ENCODE measurements around the gene MCTP2. TPM values are rescaled to one million over a fixed set of nuclear protein-coding genes. Genes with fewer than 3 reads are reported as not detected.

The MCTP2 gene
- polyA plus RNA-seq, 1 experiment, result 9.5 TPM

DNA sequence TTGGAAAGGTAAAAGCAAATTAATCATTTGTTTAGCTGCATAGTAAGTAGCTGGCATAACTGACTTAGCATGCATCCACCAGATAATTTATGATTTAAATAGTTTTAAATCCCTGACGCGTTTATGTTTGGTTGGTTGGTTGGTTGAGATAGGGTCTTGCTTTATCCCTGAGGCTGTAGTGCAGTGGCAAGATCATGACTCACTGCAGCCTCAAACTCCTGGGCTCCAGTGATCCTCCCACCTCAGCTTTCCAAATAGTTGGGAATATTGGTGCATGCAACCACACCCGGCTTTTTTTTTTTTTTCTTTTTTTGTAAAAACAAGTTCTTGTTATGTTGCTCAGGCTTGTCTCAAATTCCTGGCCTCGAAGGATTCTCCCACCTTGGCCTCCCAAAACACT is 263.4 kb downstream of the MCTP2 start:
- TF ChIP-seq CTCF (IDR thresholded peaks at IDR 0.05; ENCODE audit: insufficient read depth, low read depth, low read length), result no peak
- DNase-seq (ENCODE audit: low read depth), result no peak
- CTCF ChIA-PET, result no interaction called here
- POLR2A ChIA-PET, result no interaction called here
- no peaks in the 10 kb centered on the region for H3K27me3 ChIP-seq (ENCODE audit: control insufficient read depth, insufficient read depth, low read length)
- H3K4me3 ChIP-seq (ENCODE audit: low read depth, low read length), result no peak overlapping the region
- no peaks in the 10 kb centered on the region for H3K36me3 ChIP-seq (ENCODE audit: control insufficient read depth, insufficient read depth, low read length)

GRCh38 chr15:94503293-94503692 is 271.9 kb downstream of the MCTP2 start:
- CTCF ChIA-PET, result no interaction called here
- no peak for TF ChIP-seq CTCF (IDR thresholded peaks at IDR 0.05; ENCODE audit: insufficient read depth, low read depth, low read length)
- Histone ChIP-seq H3K4me3 (ENCODE audit: low read depth, low read length) (no peak overlapping the region), H3K27me3 (ENCODE audit: control insufficient read depth, insufficient read depth, low read length) (no peaks in the 10 kb centered on the region), H3K36me3 (ENCODE audit: control insufficient read depth, insufficient read depth, low read length) (no peaks in the 10 kb centered on the region)
- POLR2A ChIA-PET, result no interaction called here
- DNase-seq (ENCODE audit: low read depth), result no peak

- no peak for TF ChIP-seq CTCF (IDR thresholded peaks at IDR 0.05; ENCODE audit: insufficient read depth, low read depth, low read length)
- H3K36me3 ChIP-seq (ENCODE audit: control insufficient read depth, insufficient read depth, low read length), result no peaks in the 10 kb centered on the region
- CTCF ChIA-PET, result no interaction called here
- no peaks in the 10 kb centered on the region for H3K27me3 ChIP-seq (ENCODE audit: control insufficient read depth, insufficient read depth, low read length)
- DNase-seq (ENCODE audit: low read depth), result no peak
- POLR2A ChIA-PET, result no interaction called here
- no peak overlapping the region for H3K4me3 ChIP-seq (ENCODE audit: low read depth, low read length)
Measured at GRCh38 chr15:94509259-94509658, 277.9 kb downstream of the MCTP2 start.

- CTCF ChIA-PET, result no interaction called here
- no peak for DNase-seq (ENCODE audit: low read depth)
- POLR2A ChIA-PET, result no interaction called here
- no peaks in the 10 kb centered on the region for H3K36me3 ChIP-seq (ENCODE audit: control insufficient read depth, insufficient read depth, low read length)
- TF ChIP-seq CTCF (IDR thresholded peaks at IDR 0.05; ENCODE audit: insufficient read depth, low read depth, low read length), result no peak
- H3K4me3 ChIP-seq (ENCODE audit: low read depth, low read length), result no peak overlapping the region
- no peaks in the 10 kb centered on the region for H3K27me3 ChIP-seq (ENCODE audit: control insufficient read depth, insufficient read depth, low read length)
Measured at GRCh38 chr15:94522125-94522524, 290.8 kb downstream of the MCTP2 start.

GRCh38 chr15:94523873-94524272 is 292.5 kb downstream of the MCTP2 start:
- ChIA-PET POLR2A (no interaction called here), CTCF (no interaction called here)
- TF ChIP-seq CTCF (IDR thresholded peaks at IDR 0.05; ENCODE audit: insufficient read depth, low read depth, low read length), result no peak

More at GRCh38 chr15:94523873-94524272, 292.5 kb downstream of the MCTP2 start:
- no peak for DNase-seq (ENCODE audit: low read depth)
- H3K4me3 ChIP-seq (ENCODE audit: low read depth, low read length), result no peak overlapping the region
- H3K27me3 ChIP-seq (ENCODE audit: control insufficient read depth, insufficient read depth, low read length), result no peaks in the 10 kb centered on the region
- H3K36me3 ChIP-seq (ENCODE audit: control insufficient read depth, insufficient read depth, low read length), result no peaks in the 10 kb centered on the region

All from BJ (cell line).